Gastroesophageal sphincter (tissue), 4 donors: ENCODE data around the gene CD46. TPM values are rescaled to one million over a fixed set of nuclear protein-coding genes. Genes with fewer than 3 reads are reported as not detected.

Experiments
- ATAC-seq: fragments of 150-250 bp; one replicate; pipeline ENCODE4 v1.9.1; 2016; ENCODE audit warnings: mild to moderate bottlenecking, moderate library complexity
- H3K27ac ChIP-seq, 4 donors: fragments of 200-600 bp; sonication (generic) in 3 of 4; 1 replicate in 3 of 4; 2 replicates in 1 of 4; pipeline ENCODE4 v1.5.1; 2016 to 2019
- H3K27me3 ChIP-seq: fragments of 200-600 bp; sonication (generic); one replicate; pipeline ENCODE4 v1.5.1; 2019
- H3K36me3 ChIP-seq, 2 donors: fragments of 200-600 bp; sonication (generic); one replicate each; pipeline ENCODE4 v1.5.1; 2019; ENCODE audit warnings: control low read depth in 1 of 2
- H3K4me1 ChIP-seq, 3 donors: fragments of 200-600 bp; sonication (generic); 1 replicate in 2 of 3; 2 replicates in 1 of 3; pipeline ENCODE4 v1.5.1; 2016 to 2019; ENCODE audit warnings: control low read depth in 2 of 3
- H3K4me3 ChIP-seq, 2 donors: fragments of 200-600 bp; sonication (generic); one replicate each; pipeline ENCODE4 v1.5.1; 2019; ENCODE audit warnings: mild to moderate bottlenecking in 1 of 2, moderate library complexity in 1 of 2
- H3K9me3 ChIP-seq, 3 donors: fragments of 200-600 bp; sonication (generic); one replicate each; pipeline ENCODE4 v1.5.1; 2017 to 2019; ENCODE audit warnings: control low read depth in 2 of 3
- CTCF ChIP-seq, 4 experiments: fragments of 200-600 bp in 2 of 4; fragments of 450-650 bp in 2 of 4; sonication (generic) in 1 of 4; IDR thresholded peaks; one replicate each; pipeline ENCODE4 v1.5.1; 2017 to 2019; ENCODE audit warnings: antibody characterized with exemption in 4 of 4, mild to moderate bottlenecking in 2 of 4, moderate library complexity in 2 of 4
- EP300 ChIP-seq: sonication (generic); formaldehyde crosslinking; IDR thresholded peaks from one replicate; pipeline ENCODE4 v1.6.1; 2017; ENCODE audit warnings: antibody characterized with exemption, mild to moderate bottlenecking
- POLR2A ChIP-seq, 2 donors: fragments of 450-650 bp; IDR thresholded peaks; one replicate each; pipeline ENCODE4 v1.6.1; 2017; ENCODE audit warnings: antibody characterized with exemption in 2 of 2, mild to moderate bottlenecking in 2 of 2, moderate library complexity in 1 of 2
- POLR2AphosphoS5 ChIP-seq: sonication (generic); formaldehyde crosslinking; IDR thresholded peaks from one replicate; pipeline ENCODE4 v1.6.1; 2017; ENCODE audit warnings: antibody characterized with exemption
- WGBS, 2 donors: methylation state at CpG; one replicate each; pipeline ENCODE4 v1.1.5; 2018; ENCODE audit warnings: low coverage in 1 of 2; 5-methylcytosine and 5-hydroxymethylcytosine counted together
- total RNA-seq, 4 donors: library from RNA; depleted of rRNA; stranded (reverse); fragments of >200 nt; gene quantifications; one replicate each; pipeline ENCODE4 v1.1.0, GENCODE V29; 2016

The CD46 gene
- total RNA-seq, 4 donors from 2014 or later: 69.1 to 117 (median 98.6) TPM

GRCh38 chr1:207824691-207825408 is 73.0 kb downstream of the CD46 start:
- H3K27ac ChIP-seq: peak overlapping the region; percentile 97 to 100 (median 98)
- peak; percentile 7 for ATAC-seq
- TF ChIP-seq EP300 (no peak), POLR2AphosphoS5 (peak; percentile 25)
- H3K4me3 ChIP-seq: peak overlapping the region; percentile 80 to 92
- H3K36me3 ChIP-seq: peaks cover 0 to 21% of the 10 kb centered on the region in 2 donors
- peaks cover 23 to 81% (median 54%) of the 10 kb centered on the region in 3 donors for H3K4me1 ChIP-seq
- 56 to 78% methylated on average over 4 of the region's 6 CpGs for WGBS, 2 donors
- no peaks in the 10 kb centered on the region for H3K27me3 ChIP-seq
- H3K9me3 ChIP-seq: no peaks in the 10 kb centered on the region

GRCh38 chr1:207825409-207825695 is 73.5 kb downstream of the CD46 start:
- peak in 1 of 4 experiments; percentile 16 for TF ChIP-seq CTCF (IDR thresholded peaks at IDR 0.05)
- no peak for TF ChIP-seq POLR2A (IDR thresholded peaks at IDR 0.05)
- H3K4me3 ChIP-seq: peak overlapping the region; percentile 80 to 92
- ATAC-seq: no peak
- H3K4me1 ChIP-seq: peaks cover 23 to 77% (median 54%) of the 10 kb centered on the region in 3 donors
- WGBS, 2 donors: 11 to 22% methylated on average over 1 to 2 of the region's 2 CpGs
- H3K36me3 ChIP-seq: peaks cover 0 to 16% of the 10 kb centered on the region in 2 donors
- peak overlapping the region; percentile 97 to 100 (median 98) for H3K27ac ChIP-seq
- H3K9me3 ChIP-seq: no peaks in the 10 kb centered on the region
- H3K27me3 ChIP-seq: no peaks in the 10 kb centered on the region

GRCh38 chr1:207825719-207826556 is 74.1 kb downstream of the CD46 start:
- H3K9me3 ChIP-seq: no peaks in the 10 kb centered on the region
- peaks cover 0 to 10% of the 10 kb centered on the region in 2 donors for H3K36me3 ChIP-seq
- H3K27ac ChIP-seq: peak overlapping the region; percentile 97 to 100 (median 98)
- H3K4me1 ChIP-seq: peaks cover 23 to 77% (median 58%) of the 10 kb centered on the region in 3 donors
- TF ChIP-seq POLR2AphosphoS5 (peak; percentile 80), CTCF (IDR thresholded peaks at IDR 0.05) (no peak), POLR2A (IDR thresholded peaks at IDR 0.05) (peak in 1 of 2 donors; percentile 7)
- 26 to 37% methylated on average over 17 to 18 of the region's 18 CpGs for WGBS, 2 donors
- no peaks in the 10 kb centered on the region for H3K27me3 ChIP-seq
- H3K4me3 ChIP-seq: peak overlapping the region; percentile 80 to 92
- ATAC-seq: peak; percentile 26

GRCh38 chr1:207826557-207827487 is 75.0 kb downstream of the CD46 start:
- Histone ChIP-seq H3K27me3 (no peaks in the 10 kb centered on the region), H3K4me1 (peaks cover 27 to 77% (median 67%) of the 10 kb centered on the region in 3 donors), H3K4me3 (peak overlapping the region; percentile 80 to 92), H3K36me3 (peaks cover 0 to 3% of the 10 kb centered on the region in 2 donors), H3K27ac (peak overlapping the region; percentile 97 to 100 (median 98)), H3K9me3 (no peaks in the 10 kb centered on the region)
- ATAC-seq: no peak
- TF ChIP-seq POLR2A (IDR thresholded peaks at IDR 0.05): peak in 1 of 2 donors; percentile 14
- TF ChIP-seq CTCF (IDR thresholded peaks at IDR 0.05): no peak
- TF ChIP-seq POLR2AphosphoS5: peak; percentile 64
- 11 to 21% methylated on average over 11 to 17 of the region's 18 CpGs for WGBS, 2 donors

GRCh38 chr1:207827488-207827830 is 75.6 kb downstream of the CD46 start:
- no peaks in the 10 kb centered on the region for H3K27me3 ChIP-seq
- peaks cover 29 to 81% (median 73%) of the 10 kb centered on the region in 3 donors for H3K4me1 ChIP-seq
- H3K9me3 ChIP-seq: no peaks in the 10 kb centered on the region
- ATAC-seq: no peak
- no peak for TF ChIP-seq POLR2AphosphoS5
- TF ChIP-seq CTCF (IDR thresholded peaks at IDR 0.05): no peak
- no peak for TF ChIP-seq EP300
- no peak for TF ChIP-seq POLR2A (IDR thresholded peaks at IDR 0.05)
- no peak overlapping the region for H3K4me3 ChIP-seq
- no peaks in the 10 kb centered on the region for H3K36me3 ChIP-seq
- peak overlapping the region; percentile 97 to 100 (median 98) for H3K27ac ChIP-seq
- WGBS, 2 donors: 100% methylated on average over 1 of the region's 2 CpGs; no CpG with 5 or more reads in 1 of the 2 donors
